ENCODE measurements around the gene CCDC6.
"Not testable (repeated sequence)": the region's sequence is repeated elsewhere in the genome, so short reads cannot be mapped to it uniquely, and the experiment has no call there.

DNA sequence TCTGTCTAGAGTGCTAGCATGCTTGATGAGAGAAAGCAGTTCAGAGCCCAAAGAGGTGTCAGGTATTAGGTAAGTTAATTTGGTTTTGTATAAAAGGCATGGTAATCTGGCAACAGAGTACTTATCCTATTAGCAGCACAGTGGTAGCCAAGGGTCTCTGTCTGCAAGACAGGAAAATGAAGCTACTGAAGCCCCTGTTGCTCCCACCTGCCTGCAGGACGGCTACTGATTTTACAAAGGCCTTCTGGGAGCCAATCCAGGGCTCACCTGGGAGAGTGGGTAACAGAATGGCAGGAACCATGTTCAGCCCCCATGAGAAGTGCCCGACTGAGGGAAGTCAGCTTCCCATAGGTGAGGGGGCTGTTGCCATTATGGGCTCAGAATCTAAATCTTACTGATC is 116.3 kb downstream of the CCDC6 start:
- not testable (repeated sequence) for TF ChIP-seq NRF1 (IDR thresholded peaks at IDR 0.05; ENCODE audit: low read depth, low read length); GABPA (IDR thresholded peaks at IDR 0.05; ENCODE audit: borderline replicate concordance, insufficient read depth, low read length); ZNF274 (IDR thresholded peaks at IDR 0.05; ENCODE audit: borderline replicate concordance, extremely low read depth, low read length); SUZ12 (IDR thresholded peaks at IDR 0.05; ENCODE audit: low read length); SP1 (IDR thresholded peaks at IDR 0.05; ENCODE audit: low read depth, low read length)
- TF ChIP-seq, protein P1, sequence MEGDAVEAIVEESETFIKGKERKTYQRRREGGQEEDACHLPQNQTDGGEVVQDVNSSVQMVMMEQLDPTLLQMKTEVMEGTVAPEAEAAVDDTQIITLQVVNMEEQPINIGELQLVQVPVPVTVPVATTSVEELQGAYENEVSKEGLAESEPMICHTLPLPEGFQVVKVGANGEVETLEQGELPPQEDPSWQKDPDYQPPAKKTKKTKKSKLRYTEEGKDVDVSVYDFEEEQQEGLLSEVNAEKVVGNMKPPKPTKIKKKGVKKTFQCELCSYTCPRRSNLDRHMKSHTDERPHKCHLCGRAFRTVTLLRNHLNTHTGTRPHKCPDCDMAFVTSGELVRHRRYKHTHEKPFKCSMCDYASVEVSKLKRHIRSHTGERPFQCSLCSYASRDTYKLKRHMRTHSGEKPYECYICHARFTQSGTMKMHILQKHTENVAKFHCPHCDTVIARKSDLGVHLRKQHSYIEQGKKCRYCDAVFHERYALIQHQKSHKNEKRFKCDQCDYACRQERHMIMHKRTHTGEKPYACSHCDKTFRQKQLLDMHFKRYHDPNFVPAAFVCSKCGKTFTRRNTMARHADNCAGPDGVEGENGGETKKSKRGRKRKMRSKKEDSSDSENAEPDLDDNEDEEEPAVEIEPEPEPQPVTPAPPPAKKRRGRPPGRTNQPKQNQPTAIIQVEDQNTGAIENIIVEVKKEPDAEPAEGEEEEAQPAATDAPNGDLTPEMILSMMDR (IDR thresholded peaks at IDR 0.05; ENCODE audit: control extremely low read depth in 1 of 3, insufficient read depth in 1 of 3, low read depth in 1 of 3, low read length in 3 of 3): not testable (repeated sequence)

Measured in H1 (cell line).